ENCODE data around the gene DLGAP1.
A peak's percentile ranks its signal among the peaks of the same experiment; 100 is the strongest.

Gene DLGAP1

DNA sequence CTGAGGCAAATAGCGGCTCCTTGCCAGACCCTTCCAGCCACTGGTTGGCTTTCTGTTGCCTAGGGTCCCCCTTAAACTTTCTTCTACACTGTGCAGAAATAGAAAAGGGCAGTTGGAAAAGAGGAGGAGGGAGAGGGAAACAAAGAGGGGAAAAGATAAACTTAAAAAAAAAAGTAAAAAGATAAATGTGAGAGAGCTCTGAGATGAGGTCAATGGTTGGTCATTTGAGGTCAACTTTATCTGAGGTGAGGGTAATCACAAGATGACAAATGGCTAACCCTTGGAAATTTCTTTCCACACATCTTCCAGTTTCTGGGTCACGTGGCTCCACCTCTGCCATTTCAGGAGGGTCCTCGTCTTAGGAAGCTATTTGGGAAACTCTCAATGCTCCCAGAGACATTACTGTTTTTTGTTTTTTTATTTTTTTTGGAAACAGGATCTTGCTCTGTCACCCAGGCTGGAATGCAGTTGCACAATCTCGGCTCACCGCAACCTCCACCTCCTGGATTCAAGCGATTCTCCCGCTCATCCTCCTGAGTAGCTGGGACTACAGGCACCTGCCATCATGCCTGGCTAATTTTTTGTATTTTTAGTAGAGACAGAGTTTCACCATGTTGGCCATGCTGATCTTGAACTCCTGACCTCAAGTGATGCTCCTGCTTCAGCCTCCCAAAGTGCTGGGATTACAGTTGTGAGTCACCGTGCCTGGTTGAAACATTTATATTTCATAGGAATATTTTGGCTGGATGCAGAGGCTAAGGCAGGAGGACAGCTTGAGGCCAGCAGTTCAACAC is 805.3 kb downstream of the DLGAP1 start:
- DNase-seq: no peak

DNA sequence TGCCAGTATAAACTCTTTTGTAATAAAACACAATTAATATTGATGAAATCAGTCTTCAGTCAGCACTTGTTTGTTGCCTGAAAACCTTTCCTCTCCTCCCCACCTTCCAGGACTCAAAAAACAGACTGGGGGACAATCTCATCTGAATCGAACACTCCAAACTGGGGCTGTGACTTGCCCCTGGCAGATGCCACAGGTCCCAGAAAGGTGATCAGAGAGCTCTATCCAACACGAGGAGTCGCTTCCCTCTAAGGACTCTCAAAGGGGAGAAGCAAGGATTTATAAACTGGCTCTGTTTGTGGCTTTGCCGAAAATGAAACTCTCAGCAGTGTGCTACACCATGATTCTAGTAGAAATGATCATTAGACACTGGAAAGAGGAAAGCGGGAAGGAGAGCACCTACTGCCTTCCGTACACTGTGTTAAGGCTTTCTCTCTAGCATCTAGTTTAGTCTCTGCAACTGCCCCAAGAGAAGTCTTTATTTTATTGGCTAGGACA is 805.9 kb downstream of the DLGAP1 start:
- DNase-seq: no peak

DNA sequence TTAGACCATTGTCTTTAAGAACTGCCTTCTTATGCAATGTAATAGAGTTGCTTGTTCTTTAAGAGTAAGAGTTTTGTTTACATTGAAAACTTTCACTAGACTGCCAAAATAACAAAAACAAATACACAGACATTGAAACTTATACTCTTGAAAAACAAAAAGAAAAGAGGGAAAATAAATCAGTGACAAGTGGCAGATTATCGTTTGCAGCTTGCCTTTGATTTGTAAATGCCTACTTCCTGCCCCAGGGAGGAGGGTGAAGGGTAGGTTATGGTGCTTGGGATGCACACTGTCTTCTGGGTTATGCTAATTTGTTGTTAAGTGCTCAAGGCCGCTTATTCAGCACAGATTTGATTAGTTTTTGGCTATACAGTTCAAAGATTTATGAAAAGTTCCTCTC is 806.5 kb downstream of the DLGAP1 start:
- DNase-seq: no peak

DNA sequence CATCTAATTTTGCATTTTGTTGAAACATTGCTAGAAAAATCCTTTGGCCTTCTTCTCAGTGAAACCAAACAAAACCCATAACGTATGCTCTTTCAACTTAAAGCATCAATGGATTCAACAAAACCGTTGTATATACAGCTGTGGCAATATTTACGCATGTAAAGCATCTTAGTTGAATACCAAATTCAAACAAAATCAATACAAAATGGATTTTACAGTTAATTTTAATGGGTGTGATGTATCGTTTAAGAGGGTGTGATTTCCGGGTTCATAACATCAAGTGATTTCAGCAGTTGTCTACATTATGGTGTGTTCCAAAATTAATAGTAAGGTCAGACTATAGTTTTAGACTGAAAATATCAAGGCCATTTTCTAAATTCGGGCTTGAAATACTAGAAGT is 806.9 kb downstream of the DLGAP1 start:
- DNase-seq: peak; percentile 38

DNA sequence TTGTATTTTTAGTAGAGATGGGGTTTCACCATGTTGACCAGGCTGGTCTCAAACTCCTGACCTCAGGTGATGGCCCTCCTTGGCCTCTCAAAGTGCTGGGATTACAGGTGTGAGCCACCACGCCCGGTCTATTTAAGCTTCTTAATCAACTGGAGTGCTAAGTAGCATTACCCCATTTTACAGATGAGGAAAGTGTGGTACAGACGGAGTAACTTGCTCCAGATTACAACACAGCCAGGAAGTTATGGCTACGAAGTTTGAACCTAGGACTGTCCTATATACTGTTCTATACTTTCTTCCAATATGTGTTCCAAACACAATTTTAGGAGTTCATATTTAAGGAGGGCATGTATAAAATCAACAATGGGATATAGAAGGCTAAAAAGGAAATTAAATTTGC is 807.5 kb downstream of the DLGAP1 start:
- no peak for DNase-seq

DNA sequence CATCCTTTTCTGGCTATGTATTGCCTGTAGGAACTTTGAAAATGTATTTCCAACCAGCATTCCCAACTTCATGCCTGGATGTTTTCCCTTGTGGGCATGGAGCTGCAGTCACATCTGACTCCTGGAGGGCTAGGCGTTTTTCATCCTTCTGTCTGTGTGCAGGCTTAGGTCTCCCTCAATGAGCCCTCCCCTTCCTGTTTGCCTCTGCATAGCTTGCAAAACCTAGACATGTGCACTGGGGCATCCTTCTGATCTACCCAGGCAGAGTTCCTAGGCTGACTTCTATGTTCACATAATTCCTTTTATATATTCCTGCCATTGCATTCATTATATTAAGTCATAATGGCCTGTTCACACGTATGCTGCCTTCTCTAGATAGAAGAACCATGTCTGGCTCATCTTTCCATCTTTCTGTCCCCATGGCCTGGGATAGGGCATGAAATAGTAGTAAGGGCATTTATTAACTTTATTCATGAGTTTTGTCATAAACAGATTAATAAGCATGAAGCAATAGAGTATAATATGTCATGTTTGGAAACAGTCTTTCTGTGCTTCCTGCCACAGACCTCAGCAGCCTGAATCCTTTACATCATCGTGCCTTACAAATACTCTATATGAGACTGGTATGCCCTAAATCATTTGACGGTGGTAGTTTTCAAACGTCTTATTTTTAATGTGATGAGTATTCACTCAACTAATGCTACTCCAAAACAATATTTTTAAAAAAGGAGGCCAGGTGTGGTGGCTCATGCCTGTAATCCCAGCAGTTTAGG is 809.5 kb downstream of the DLGAP1 start:
- DNase-seq: no peak

DNA sequence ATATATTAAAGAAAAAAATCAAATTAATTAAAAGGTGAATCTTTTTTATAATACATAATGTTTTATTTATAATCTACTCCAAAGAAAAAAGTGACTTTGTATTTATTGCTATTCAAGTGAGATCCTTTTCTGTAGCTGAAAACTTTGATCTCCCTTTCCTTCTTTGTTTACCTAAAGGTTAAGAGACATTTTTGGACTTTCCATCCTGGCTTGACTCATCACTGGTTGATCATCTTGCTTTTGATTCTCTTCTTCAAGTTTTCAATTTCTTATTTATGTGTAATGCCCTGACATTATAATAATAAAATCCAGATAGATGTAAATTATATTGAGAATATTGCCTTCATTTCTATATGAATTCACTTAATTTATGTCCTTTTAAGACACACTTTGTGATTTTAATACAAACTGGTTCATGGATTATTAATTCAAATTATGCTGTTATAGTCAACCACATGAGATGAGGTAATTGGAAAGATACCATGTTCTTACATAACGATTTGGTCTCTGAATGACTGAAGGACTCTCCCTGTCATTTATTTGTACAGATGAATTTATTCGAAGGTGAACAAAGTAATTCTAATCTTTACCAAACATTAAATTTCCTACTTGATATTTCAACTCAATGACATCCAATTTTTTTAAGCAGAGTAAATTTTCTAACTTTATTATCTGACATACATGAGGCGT is 820.7 kb downstream of the DLGAP1 start:
- no peak for DNase-seq

DNA sequence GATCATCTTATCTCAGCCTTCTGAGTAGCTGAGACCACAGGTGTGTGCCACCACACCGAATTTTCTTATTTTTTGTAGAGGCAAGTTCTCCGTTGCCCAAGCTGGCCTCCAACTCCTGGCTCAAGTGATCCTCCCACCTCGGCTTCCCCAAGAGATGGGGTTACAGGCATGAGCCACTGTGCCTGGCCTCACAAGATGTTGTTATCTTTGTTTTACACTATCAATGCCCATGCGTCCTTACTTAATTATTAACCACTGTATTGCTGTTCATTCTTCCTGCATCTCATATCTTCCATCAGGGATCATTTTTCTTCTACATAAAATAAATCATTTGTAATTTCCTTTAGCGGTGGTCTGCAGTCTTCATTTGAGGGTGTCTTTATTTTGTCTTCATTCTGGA is 823.2 kb downstream of the DLGAP1 start:
- no peak for DNase-seq

DNA sequence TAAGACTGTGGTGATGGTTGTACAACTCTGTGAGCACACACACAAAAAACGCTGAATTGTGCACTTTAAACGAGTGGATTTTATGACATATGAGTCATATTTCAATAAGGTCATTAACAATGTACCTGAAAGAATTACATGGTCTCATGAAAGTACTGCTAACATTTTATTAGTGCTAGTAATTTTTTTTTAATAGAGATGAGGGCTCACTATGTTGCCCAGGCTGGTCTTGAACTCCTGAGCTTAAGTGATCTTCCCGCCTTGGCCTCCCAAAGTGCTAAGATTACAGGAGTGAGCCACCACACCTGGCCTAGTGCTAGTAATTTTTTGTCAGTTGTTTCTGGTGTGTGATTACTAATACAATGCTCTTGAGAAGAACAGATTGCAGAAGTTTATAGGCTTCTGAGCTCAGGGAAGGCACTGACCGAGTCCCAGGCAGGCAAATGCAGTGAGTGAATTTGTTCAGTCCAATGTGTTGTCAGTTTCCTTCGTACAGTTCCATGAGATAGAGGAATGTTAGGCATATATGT is 828.1 kb downstream of the DLGAP1 start:
- DNase-seq: no peak

DNA sequence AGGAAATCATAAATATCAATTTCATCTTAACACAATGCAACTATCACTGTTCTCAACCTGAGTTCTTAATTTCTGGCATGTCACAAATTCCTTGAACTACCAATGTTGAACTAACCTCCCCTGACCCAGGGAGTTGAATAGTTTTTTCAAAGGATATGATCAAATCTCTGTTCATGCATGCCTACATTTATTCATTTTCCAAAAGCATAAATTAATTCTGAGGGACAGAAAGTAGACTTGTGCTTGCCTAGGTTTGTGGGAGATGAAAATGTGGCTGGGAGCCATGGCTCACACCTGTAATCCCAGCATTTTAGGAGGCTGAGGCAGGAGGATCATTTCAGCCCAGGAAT is 829.4 kb downstream of the DLGAP1 start:
- no peak for DNase-seq

DNA sequence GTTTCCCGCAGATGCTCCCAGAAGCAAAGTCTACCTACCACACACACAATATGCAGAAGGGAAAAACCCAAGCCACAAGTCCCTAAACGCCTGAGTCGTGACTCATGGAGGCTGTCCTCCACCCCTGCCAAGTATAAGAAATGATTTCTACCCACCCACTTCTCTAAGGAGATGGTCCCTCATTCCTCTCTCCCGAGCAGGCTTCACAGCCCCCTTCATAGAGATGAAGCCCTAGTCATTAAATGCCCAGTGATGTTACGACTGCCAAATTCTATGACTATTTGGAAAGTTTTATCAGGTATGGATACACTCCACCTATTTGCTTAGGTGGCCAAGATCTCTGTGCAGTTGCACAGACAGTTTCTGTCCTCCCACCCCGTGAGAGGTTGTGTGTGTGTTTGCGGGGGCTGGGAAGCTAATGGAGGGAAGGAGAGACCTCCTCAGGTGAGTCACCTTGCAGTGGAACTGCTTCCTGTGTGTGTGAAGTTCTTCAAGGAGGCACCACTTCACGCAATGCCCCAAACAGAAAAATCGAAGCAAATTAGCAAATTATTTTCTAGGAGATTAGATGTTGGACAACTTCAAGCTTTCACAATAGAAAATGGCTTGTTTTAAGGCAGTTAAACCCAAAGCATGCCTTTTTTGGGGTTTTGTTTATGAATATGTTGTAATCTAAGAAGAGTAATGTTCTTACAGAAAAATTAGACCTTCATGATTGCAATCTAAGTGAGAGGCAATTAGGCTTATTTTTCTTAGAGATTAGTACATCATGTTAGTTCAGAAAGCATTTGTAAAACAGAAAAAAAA is 830.0 kb downstream of the DLGAP1 start:
- DNase-seq: no peak

DNA sequence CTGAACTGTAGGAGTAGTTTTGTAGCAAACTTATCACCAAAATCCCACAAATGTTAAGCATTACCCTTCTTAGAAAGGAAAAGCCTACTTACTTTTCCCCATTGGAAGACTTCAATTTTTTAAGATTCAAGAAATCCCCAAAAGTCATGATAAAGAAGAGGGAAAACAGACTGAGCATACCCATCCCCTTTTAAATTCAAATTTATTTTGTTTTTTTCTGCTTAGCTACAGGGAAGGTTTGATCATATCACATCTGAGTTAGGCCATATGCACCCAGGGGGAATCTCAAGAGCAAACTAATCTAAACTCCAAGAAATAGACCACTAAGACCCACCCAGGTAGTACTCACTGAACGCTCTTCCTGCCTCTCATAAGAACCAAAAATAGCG is 830.6 kb downstream of the DLGAP1 start:
- no peak for DNase-seq

DNA sequence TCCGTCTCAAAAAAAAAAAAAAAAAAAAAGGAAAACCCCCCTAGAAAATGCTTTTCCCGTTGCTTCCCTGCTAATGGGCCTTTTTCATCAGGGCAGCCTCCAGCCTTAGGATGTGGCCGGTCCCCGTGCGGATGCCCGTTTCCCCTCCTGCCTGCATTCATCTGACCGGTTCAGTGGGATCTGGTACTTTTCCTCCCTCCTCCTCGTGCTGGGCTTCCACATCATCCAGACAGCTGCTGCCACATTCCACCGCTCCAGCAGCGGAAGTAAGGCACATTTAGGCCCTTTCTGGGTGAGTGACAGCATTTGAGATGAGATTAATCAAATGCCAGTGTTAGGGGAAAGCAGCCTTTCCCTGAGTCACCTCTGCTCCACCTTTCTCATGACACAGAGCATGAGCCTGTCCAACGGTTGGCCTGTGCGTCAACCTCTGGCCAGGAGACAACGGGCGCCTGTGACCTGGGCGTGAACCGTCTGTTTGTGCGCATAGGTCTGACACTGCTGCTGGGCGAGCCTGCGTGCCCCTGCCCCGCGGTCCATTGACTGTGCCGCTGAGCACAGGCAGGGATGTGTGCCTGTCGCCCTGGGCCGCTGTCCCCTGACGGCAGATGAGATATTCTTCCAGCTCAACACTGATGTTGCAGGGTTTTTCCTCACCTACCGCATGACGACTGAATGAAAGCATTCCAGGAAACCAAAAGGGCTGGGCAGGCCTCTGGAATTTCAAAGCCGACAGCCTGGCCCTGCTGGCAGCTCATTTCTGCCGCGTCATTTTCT is 831.1 kb downstream of the DLGAP1 start:
- DNase-seq: no peak

DNA sequence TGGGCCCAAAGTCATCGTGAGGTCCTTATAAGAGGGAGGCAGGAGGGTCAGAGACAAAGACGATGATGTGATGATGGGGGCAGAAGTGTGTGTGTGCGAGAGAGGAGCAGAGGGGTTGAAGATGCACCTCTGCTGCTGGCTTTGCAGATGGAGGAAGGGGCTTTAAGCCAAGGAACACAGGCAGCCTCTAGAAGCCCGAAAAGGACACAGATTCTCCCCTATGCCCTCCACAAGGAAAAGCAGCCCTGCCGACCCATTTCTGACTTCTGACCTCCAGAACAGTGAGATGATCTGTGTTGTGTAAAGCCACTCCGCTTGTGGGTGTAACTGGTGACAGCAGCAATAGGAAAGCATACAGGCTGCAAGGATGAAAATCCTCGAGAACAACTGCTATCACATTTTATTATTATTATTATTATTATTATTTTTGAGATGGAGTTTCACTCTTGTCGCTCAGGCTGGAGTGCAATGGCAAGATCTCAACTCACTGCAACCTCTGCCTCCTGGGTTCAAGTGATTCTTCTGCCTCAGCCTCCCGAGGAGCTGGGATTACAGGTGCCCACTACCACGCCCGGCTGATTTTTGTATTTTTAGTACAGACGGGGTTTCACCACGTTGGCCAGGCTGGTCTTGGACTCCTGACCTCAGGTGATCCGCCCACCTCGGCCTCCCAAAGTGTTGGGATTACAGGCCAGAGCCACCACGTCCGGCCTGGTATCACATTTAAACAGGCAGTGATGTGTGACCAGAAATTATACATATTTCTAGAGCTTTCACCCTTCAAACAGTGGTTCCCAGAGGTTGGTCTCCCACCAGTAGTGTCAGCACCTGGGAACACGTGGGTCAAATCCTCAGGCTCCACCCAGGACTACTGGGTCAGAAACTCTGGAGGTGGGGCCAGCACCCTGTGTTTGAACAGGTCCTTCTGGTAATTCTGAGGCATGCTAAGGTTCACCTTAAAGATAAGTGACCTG is 834.7 kb downstream of the DLGAP1 start:
- no peak for DNase-seq

DNA sequence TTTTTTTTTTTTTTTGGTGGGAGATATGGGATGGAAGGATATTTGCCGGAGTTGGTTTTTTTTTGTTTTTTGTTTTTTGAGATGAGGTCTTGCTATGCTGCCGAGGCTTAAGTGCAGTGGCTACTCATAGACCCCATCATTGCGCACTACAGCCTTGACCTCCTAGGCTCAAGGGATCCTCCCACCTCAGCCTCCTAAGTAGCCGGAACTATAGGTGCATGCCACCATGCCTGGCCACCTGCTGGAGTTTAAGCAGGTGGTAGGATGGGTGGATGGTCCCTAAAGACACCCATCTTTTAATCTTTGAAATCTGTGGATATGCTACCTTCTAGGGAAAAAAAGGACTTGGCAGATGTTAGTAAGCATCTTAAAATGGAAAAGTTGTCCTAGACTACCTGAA is 835.4 kb downstream of the DLGAP1 start:
- DNase-seq: no peak

DNA sequence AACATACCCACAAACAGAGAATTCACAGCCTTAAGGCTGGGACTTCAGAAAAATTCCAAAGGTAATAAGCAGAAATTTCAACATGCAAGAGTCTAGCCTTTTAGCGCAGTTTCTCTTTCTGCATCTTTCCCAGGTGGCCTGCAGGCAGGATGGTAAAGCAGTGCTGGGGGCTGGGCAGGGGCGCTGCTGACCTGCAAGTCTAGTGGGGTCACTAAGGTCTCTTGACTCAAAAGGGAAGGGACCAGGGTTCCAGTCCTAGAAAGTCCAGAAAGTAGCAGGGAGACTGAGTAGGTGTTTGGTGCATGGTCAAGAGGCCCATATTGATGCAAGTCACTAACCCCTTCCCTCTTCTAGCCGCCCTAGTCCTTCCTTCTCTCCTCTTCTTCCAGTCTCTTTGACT is 835.9 kb downstream of the DLGAP1 start:
- no peak for DNase-seq

DNA sequence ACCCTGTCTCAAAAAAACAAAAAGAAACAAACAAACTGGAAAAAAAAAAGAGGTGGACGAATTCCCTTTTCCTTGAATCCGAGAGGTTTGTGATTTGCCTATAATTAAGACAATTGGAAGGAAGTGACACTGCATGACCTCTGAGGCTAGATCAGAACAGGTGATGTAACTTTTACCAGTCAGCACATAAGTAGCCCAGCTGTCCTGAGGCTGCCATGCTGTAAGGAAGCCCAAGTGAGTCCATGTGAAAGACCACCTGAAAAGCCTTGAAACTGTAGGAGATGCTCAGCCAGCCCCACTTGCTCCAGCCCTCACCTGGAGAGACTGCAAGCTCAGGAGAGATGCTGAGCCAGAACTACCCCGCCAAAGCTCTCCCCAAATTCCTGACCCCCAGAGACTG is 838.4 kb downstream of the DLGAP1 start:
- DNase-seq: no peak

DNA sequence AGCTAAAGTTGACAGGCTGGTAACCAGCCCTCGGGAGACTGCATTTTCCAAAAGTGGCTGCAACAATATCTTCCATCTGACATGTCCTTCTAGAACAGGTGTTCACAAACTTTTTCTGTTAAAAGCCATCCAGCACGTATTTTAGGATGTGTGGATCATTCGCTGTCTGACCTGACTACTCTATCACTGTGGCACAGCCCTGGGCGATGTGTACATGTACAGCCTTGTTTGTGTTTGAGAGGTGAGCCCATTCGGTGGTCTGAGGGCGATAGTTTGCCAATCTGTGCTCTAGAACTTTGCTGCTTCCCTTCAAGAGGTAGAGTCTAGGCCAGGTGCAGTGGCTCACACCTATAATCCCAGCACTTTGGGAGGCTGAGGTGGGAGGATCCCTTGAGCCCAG is 839.0 kb downstream of the DLGAP1 start:
- no peak for DNase-seq

DNA sequence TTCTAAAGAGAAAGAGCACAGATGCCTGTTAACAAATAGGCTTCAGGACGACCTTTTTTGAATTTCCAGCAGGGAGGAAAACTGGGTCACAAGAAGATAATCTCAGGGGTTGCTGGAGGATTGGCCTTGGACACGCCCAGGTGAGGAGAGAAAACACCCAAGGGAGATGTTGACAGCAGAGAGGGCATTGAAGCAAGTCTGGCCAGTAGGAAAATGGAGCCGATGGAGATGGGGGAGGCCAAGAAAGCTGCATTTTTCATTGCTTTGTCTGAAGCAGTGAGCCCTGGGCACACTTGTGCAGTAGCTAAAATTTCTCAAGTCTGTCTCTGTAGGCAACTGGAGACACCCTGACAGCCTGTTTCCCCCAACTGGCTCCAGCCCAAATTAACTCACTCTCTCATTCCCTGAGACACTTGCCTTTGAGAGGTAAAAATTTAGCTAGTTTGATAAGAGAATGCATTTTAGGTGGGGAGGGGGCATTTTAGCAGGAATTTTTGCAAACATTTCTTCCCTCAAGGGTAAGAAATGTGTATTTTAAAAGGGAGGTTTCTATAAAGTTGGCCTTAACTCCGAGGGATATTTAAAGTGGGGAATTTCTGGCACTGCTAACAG is 839.6 kb downstream of the DLGAP1 start:
- no peak for DNase-seq

DNA sequence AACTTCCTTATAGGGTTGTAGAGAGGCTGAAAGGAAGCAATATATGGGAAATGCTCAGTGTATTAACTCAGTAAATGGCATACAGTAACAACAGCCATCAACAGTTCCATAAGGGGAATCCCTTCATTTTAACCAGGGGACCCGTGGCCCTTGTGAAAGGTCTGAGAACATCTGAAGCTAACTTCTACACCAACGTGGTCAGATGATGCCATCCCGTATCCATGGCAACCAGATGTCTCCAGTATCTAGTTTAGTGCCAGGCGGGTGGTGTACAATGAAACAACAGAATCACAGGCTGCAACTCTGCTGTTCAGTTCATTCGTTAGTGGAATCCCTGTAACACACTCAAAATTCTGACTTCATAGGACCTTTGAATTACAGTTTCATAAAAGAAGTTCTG is 842.8 kb downstream of the DLGAP1 start:
- DNase-seq: no peak
